ENCODE measurements around the gene ZYG11B. TPM values are rescaled to one million over a fixed set of nuclear protein-coding genes. Genes with fewer than 3 reads are reported as not detected.
"Not testable (repeated sequence)": the region's sequence is repeated elsewhere in the genome, so short reads cannot be mapped to it uniquely, and the experiment has no call there.

Gene ZYG11B
- total and polyA plus RNA-seq, 4 donors: 7.6 to 32.3 (median 18.3) TPM

- H3K27ac ChIP-seq (ENCODE audit: low read depth in 1 of 2, low read length in 2 of 2): peak overlapping the region in 1 of 2 donors; percentile 85
- 3 to 4% methylated on average over 35 of the region's 35 CpGs for WGBS, 2 donors
- ATAC-seq (ENCODE audit: low FRiP score) (peak; percentile 94), DNase-seq (peak; percentile 92 to 94)
- intact Hi-C loops (cut with DNase I): no loop called here
- H3K9me3 ChIP-seq (ENCODE audit: control insufficient read depth, low read length): no peaks in the 10 kb centered on the region
- no peaks in the 10 kb centered on the region for H3K36me3 ChIP-seq (ENCODE audit: control insufficient read depth in 1 of 2, insufficient read depth in 2 of 2, low read length in 1 of 2)
- H3K27me3 ChIP-seq (ENCODE audit: control insufficient read depth in 1 of 2, insufficient read depth in 2 of 2, low read length in 1 of 2): no peaks in the 10 kb centered on the region
- no peaks in the 10 kb centered on the region for H3K4me1 ChIP-seq (ENCODE audit: control insufficient read depth in 1 of 2, insufficient read depth in 2 of 2, low read length in 2 of 2)
- H3K4me3 ChIP-seq (ENCODE audit: low read length in 2 of 2): peak overlapping the region in 1 of 2 donors; percentile 16
Measured at GRCh38 chr1:52702886-52703787, 23.1 kb upstream of the ZYG11B start.

DNA sequence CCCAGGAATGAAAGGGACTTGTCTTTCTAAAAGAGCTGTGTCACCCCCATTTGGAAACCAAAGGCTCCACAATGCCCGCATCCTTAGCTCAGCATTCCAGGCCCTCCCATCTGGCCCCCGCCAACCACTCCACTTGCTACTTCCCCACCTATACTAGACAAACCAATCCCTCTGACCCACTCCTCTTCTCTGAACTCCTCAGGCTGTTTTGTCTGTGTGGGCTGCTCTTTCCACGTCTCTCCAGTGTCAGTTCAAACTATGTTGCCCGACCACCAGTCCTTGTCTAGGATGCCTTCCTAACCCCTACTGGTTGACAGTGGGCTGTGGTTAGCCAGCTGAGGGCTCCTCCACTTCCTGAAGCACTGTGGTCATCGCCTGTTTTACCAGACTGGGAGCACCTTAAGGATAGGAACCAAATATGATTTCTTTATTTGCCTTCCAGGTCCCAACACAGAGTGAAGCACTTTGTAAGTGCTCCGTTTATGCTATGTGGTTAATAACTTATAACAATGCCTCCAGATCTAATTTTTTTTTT, 20.1 kb upstream of the ZYG11B start:
- ATAC-seq (ENCODE audit: low FRiP score) (no peak), DNase-seq (no peak)
- Histone ChIP-seq H3K4me1 (ENCODE audit: control insufficient read depth in 1 of 2, insufficient read depth in 2 of 2, low read length in 2 of 2) (no peaks in the 10 kb centered on the region), H3K4me3 (ENCODE audit: low read length in 2 of 2) (no peak overlapping the region), H3K27ac (ENCODE audit: low read depth in 1 of 2, low read length in 2 of 2) (no peak overlapping the region), H3K9me3 (ENCODE audit: control insufficient read depth, low read length) (no peaks in the 10 kb centered on the region), H3K27me3 (ENCODE audit: control insufficient read depth in 1 of 2, insufficient read depth in 2 of 2, low read length in 1 of 2) (no peaks in the 10 kb centered on the region), H3K36me3 (ENCODE audit: control insufficient read depth in 1 of 2, insufficient read depth in 2 of 2, low read length in 1 of 2) (no peaks in the 10 kb centered on the region)
- WGBS, 2 donors: 71 to 75% methylated on average over 6 of the region's 6 CpGs
- intact Hi-C loops (cut with DNase I): no loop called here

- Histone ChIP-seq H3K27ac (ENCODE audit: low read depth in 1 of 2, low read length in 2 of 2) (no peak overlapping the region), H3K4me1 (ENCODE audit: control insufficient read depth in 1 of 2, insufficient read depth in 2 of 2, low read length in 2 of 2) (no peaks in the 10 kb centered on the region)
Measured at GRCh38 chr1:52706941-52707926, 19.0 kb upstream of the ZYG11B start.

GRCh38 chr1:52707927-52708655, 18.2 kb upstream of the ZYG11B start:
- 64 to 68% methylated on average over 4 to 5 of the region's 5 CpGs for WGBS, 2 donors
- ATAC-seq (ENCODE audit: low FRiP score) (no peak), DNase-seq (peak in 1 of 2 donors; percentile 61)
- intact Hi-C loops (cut with DNase I): no loop called here
- Histone ChIP-seq H3K27me3 (ENCODE audit: control insufficient read depth in 1 of 2, insufficient read depth in 2 of 2, low read length in 1 of 2) (no peaks in the 10 kb centered on the region), H3K4me1 (ENCODE audit: control insufficient read depth in 1 of 2, insufficient read depth in 2 of 2, low read length in 2 of 2) (no peaks in the 10 kb centered on the region), H3K27ac (ENCODE audit: low read depth in 1 of 2, low read length in 2 of 2) (peak overlapping the region in 1 of 2 donors; percentile 52), H3K36me3 (ENCODE audit: control insufficient read depth in 1 of 2, insufficient read depth in 2 of 2, low read length in 1 of 2) (no peaks in the 10 kb centered on the region), H3K4me3 (ENCODE audit: low read length in 2 of 2) (no peak overlapping the region), H3K9me3 (ENCODE audit: control insufficient read depth, low read length) (no peaks in the 10 kb centered on the region)

More at GRCh38 chr1:52706941-52707926, 19.0 kb upstream of the ZYG11B start:
- ATAC-seq (ENCODE audit: low FRiP score): no peak
- 90 to 92% methylated on average over 18 of the region's 18 CpGs for WGBS, 2 donors
- H3K4me3 ChIP-seq (ENCODE audit: low read length in 2 of 2): no peak overlapping the region
- H3K27me3 ChIP-seq (ENCODE audit: control insufficient read depth in 1 of 2, insufficient read depth in 2 of 2, low read length in 1 of 2): no peaks in the 10 kb centered on the region
- intact Hi-C loops (cut with DNase I): no loop called here
- no peaks in the 10 kb centered on the region for H3K9me3 ChIP-seq (ENCODE audit: control insufficient read depth, low read length)
- H3K36me3 ChIP-seq (ENCODE audit: control insufficient read depth in 1 of 2, insufficient read depth in 2 of 2, low read length in 1 of 2): no peaks in the 10 kb centered on the region
- DNase-seq: no peak

DNA sequence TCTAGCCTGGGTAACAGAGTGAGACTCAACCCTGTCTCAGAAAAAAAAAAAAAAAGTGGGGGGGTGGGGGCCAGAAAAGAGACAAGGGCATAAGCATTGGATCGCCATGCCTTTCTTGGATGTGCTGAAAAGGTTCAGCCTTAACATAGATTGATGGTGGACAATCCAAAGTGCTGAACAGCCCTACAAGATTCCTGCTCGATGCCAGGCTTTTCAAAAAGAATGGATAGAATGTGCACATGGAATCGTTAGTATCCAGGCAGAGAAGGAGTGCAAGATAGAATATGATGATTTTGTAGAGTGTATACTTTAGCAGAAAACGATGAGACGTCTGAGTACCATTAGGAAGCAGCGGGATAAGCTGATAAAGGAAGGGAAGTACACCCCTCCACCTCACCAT, 17.2 kb upstream of the ZYG11B start:
- intact Hi-C loops (cut with DNase I): no loop called here
- no peaks in the 10 kb centered on the region for H3K36me3 ChIP-seq (ENCODE audit: control insufficient read depth in 1 of 2, insufficient read depth in 2 of 2, low read length in 1 of 2)
- no peaks in the 10 kb centered on the region for H3K4me1 ChIP-seq (ENCODE audit: control insufficient read depth in 1 of 2, insufficient read depth in 2 of 2, low read length in 2 of 2)
- H3K27ac ChIP-seq (ENCODE audit: low read depth in 1 of 2, low read length in 2 of 2): no peak overlapping the region
- H3K27me3 ChIP-seq (ENCODE audit: control insufficient read depth in 1 of 2, insufficient read depth in 2 of 2, low read length in 1 of 2): no peaks in the 10 kb centered on the region
- H3K9me3 ChIP-seq (ENCODE audit: control insufficient read depth, low read length): no peaks in the 10 kb centered on the region
- DNase-seq: no peak
- ATAC-seq (ENCODE audit: low FRiP score): no peak
- H3K4me3 ChIP-seq (ENCODE audit: low read length in 2 of 2): no peak overlapping the region
- WGBS, 2 donors: 53 to 54% methylated on average over 6 of the region's 6 CpGs

DNA sequence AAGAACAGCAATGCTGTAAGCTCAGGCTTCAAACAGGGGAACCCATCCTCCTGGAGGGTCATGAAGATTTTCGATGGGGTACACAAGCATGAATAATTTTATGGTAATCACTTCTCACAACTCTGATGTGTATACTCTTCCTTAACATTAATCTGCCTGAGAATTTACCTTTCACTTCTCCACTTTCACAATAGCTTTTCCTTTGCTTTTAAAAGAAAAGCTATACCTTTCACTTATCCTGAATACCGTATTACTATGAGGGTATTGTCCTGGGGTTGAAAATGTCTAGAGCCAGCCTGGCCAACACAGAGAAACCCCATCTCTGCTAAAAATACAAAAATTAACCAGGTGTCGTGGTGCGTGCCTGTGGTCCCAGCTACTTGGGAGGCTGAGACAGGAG, 12.7 kb upstream of the ZYG11B start:
- WGBS, 2 donors: 92 to 93% methylated on average over 4 of the region's 4 CpGs
- Histone ChIP-seq H3K27ac (ENCODE audit: low read depth in 1 of 2, low read length in 2 of 2) (no peak overlapping the region), H3K4me3 (ENCODE audit: low read length in 2 of 2) (no peak overlapping the region), H3K27me3 (ENCODE audit: control insufficient read depth in 1 of 2, insufficient read depth in 2 of 2, low read length in 1 of 2) (no peaks in the 10 kb centered on the region), H3K4me1 (ENCODE audit: control insufficient read depth in 1 of 2, insufficient read depth in 2 of 2, low read length in 2 of 2) (no peaks in the 10 kb centered on the region), H3K9me3 (ENCODE audit: control insufficient read depth, low read length) (no peaks in the 10 kb centered on the region), H3K36me3 (ENCODE audit: control insufficient read depth in 1 of 2, insufficient read depth in 2 of 2, low read length in 1 of 2) (no peaks in the 10 kb centered on the region)
- DNase-seq (no peak), ATAC-seq (ENCODE audit: low FRiP score) (no peak)
- intact Hi-C loops (cut with DNase I): no loop called here

DNA sequence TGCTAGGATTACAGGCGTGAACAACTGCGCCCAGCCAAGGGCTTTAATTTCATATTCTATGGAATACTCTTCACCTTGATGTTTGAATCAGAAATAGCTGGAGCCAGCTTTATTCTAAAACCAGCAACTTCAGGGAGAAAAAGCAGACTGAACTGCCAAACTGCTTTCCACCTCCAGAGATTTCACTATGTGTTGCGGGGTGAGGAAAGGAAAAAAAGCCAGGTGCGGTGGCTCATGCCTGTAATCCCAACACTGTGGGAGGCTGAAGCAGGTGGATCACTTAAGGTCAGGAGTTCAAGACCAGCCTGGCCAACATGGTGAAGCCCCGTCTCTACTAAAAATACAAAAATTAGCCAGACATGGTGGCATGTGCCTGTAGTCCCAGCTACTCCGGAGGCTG, 11.0 kb upstream of the ZYG11B start:
- H3K4me1 ChIP-seq (ENCODE audit: control insufficient read depth in 1 of 2, insufficient read depth in 2 of 2, low read length in 2 of 2); H3K9me3 ChIP-seq (ENCODE audit: control insufficient read depth, low read length); intact Hi-C loops (cut with DNase I); DNase-seq; H3K27me3 ChIP-seq (ENCODE audit: control insufficient read depth in 1 of 2, insufficient read depth in 2 of 2, low read length in 1 of 2); H3K27ac ChIP-seq (ENCODE audit: low read depth in 1 of 2, low read length in 2 of 2); ATAC-seq (ENCODE audit: low FRiP score); H3K4me3 ChIP-seq (ENCODE audit: low read length in 2 of 2); H3K36me3 ChIP-seq (ENCODE audit: control insufficient read depth in 1 of 2, insufficient read depth in 2 of 2, low read length in 1 of 2): not testable (repeated sequence)
- WGBS, 2 donors: 82 to 86% methylated on average over 6 of the region's 6 CpGs

- Histone ChIP-seq H3K4me1 (ENCODE audit: control insufficient read depth in 1 of 2, insufficient read depth in 2 of 2, low read length in 2 of 2) (peaks cover 1 to 4% of the 10 kb centered on the region in 2 donors), H3K9me3 (ENCODE audit: control insufficient read depth, low read length) (no peaks in the 10 kb centered on the region), H3K36me3 (ENCODE audit: control insufficient read depth in 1 of 2, insufficient read depth in 2 of 2, low read length in 1 of 2) (no peaks in the 10 kb centered on the region), H3K27ac (ENCODE audit: low read depth in 1 of 2, low read length in 2 of 2) (no peak overlapping the region), H3K4me3 (ENCODE audit: low read length in 2 of 2) (no peak overlapping the region), H3K27me3 (ENCODE audit: control insufficient read depth in 1 of 2, insufficient read depth in 2 of 2, low read length in 1 of 2) (no peaks in the 10 kb centered on the region)
- no peak for DNase-seq
- intact Hi-C loops (cut with DNase I): loop anchor here in 1 of 2 donors (10.0 kb wide), 1 partner anchor 462 kb away; no protein-coding TSS in a partner anchor
- WGBS, 2 donors: 88 to 91% methylated on average over 4 of the region's 4 CpGs
- no peak for ATAC-seq (ENCODE audit: low FRiP score)
Measured at GRCh38 chr1:52723260-52723659, 3.0 kb upstream of the ZYG11B start.
